Choroid plexus epithelial cell (primary cell): ENCODE data around the gene NRXN3.

Experiments used
- DNase-seq: peaks from one replicate; pipeline ENCODE4 v3.0.0-alpha.2; 2010; ENCODE audit warnings: low read depth
- H3K4me3 ChIP-seq: 2 replicates; pipeline ENCODE4 v1.5.1; 2011; ENCODE audit warnings: low read depth, mild to moderate bottlenecking, control low read depth, low read length, moderate library complexity
- TF ChIP-seq, protein P1 (sequence below): conservative IDR thresholded peaks from 2 replicates; pipeline ENCODE4 v1.5.1; 2011; ENCODE audit warnings: low read depth, mild to moderate bottlenecking, control low read depth, inconsistent platforms, low read length, moderate library complexity

NRXN3 gene

DNA sequence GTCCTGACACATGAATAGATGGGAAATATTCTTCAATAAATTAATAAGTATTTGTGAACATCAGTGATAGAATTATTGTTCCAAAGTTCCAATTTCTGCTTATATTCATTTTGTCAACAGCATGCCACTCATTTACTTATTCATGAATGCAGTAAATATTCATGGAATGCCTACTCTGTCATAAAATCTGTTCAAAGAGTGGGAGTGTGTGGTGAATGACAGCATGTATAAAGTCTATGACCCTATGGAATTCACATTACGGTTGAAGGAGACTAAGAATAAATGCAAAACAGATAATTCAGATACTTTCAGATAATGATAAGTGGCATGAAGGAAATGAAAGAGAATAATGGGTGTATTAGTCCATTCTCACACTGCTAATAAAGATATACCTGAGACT is 494.7 kb downstream of the NRXN3 start:
- TF ChIP-seq, protein P1, sequence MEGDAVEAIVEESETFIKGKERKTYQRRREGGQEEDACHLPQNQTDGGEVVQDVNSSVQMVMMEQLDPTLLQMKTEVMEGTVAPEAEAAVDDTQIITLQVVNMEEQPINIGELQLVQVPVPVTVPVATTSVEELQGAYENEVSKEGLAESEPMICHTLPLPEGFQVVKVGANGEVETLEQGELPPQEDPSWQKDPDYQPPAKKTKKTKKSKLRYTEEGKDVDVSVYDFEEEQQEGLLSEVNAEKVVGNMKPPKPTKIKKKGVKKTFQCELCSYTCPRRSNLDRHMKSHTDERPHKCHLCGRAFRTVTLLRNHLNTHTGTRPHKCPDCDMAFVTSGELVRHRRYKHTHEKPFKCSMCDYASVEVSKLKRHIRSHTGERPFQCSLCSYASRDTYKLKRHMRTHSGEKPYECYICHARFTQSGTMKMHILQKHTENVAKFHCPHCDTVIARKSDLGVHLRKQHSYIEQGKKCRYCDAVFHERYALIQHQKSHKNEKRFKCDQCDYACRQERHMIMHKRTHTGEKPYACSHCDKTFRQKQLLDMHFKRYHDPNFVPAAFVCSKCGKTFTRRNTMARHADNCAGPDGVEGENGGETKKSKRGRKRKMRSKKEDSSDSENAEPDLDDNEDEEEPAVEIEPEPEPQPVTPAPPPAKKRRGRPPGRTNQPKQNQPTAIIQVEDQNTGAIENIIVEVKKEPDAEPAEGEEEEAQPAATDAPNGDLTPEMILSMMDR: no peak
- no peak for DNase-seq
- H3K4me3 ChIP-seq: no peak overlapping the region

DNA sequence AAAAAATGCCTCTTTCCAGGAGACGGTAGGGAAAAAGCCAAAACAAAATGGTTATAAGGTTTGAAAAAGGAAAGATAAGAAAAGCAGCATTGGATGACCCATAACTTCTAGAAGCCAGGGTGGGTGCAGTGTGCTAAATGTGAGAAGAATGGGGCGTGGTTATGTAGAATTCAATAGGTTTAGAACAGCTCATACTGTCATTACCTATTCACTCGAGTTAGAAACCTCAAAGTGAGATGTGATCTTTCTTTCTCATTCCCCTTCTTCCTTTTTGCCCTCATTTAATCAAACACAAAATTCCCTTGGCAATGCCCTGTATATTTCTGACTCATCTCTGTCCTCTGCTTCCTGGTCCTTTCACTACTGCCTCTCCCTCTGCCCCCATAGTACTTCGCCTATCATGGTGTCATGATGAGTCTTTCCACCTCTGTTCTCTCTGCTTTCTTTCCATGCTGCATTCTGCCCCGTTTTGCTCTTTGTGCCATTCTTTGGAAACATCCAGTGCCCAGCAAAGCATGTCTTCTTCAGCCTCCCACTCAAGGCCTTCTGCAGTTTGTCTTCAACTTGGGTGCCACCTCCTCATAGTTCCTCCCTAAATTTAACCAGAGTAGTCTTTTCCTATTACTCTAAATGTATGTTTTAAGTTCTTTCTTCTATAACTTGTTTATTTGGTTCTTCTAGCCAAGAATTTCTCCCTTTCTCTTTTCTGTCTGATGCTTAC is 496.3 kb downstream of the NRXN3 start:
- TF ChIP-seq, protein P1: no peak
- no peak for DNase-seq
- no peak overlapping the region for H3K4me3 ChIP-seq

DNA sequence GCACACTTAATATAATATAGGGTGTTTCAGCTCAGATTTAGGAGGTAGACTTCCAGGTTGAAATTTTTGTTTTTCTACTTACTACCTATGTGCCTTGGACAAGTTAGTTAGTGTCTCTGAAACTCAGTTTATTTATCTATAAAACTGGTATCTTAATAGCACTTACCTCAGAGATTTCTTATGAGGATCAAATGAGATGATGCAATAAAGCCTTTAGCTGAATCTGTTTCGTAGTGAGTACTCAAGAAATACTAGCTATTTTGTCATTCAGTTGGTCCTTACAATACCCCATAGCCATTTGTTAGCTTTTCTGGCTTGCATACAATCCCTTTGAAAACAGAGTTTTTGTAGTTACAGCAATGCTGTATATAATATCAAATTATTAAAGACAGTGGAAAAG is 497.0 kb downstream of the NRXN3 start:
- no peak overlapping the region for H3K4me3 ChIP-seq
- no peak for DNase-seq
- TF ChIP-seq, protein P1: no peak

DNA sequence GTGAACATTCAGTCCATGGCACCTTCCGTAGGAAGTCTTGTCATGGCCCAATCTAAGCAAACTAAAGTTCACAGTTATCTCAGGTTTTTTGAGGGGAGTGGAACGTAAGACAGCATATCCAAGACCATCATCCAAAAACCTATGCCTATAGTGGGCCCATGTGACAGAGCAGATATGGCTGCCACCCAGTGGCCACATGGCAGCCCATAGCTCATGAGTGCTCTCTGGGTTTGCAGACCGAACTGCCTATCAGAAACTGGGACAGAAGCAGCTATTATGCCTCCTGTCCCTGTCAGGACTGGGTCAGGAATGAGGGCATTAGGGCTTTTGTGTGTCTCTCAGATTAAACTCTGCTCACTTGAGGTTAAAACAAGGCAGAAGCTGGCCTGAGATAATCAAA is 503.7 kb downstream of the NRXN3 start:
- no peak for DNase-seq
- TF ChIP-seq, protein P1: no peak
- H3K4me3 ChIP-seq: no peak overlapping the region

DNA sequence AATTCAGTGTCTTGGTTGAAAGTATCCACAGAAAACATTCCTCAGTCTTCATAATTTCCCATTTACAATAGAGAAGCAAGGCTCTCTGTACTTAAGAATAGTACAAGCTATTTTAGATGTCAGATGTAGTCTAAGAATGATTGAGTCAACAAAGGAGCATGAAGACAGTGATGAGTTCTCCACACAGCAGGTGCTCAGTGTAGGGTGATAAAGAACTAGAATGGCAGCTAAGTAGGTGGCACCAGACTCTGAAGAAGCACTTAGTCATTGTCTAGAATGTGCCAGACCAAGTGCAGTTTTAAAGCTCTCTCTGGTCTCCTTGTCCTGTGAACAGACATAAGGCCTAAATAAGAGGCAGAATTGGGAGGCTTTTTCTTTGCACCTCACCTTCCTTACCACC is 504.6 kb downstream of the NRXN3 start:
- no peak overlapping the region for H3K4me3 ChIP-seq
- TF ChIP-seq, protein P1: no peak
- no peak for DNase-seq

DNA sequence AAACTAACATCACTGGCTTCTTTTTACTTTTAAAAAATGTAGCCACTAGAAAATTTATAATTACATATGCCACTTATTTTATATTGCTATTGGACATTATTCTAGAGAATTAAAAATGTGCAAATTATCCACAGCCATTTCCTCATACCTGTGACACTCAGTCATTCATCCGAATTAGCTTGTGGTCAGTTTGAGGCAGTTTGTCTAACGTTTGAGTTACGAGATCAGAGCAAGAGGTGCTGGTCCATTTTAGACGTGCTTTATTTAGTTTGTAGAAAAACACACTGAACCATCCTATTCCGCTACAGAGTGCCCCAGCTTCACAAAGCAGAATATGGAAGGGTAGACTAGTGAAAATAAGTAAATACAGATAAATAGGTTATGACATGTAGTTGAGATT is 513.0 kb downstream of the NRXN3 start:
- TF ChIP-seq, protein P1: no peak
- no peak for DNase-seq
- no peak overlapping the region for H3K4me3 ChIP-seq

DNA sequence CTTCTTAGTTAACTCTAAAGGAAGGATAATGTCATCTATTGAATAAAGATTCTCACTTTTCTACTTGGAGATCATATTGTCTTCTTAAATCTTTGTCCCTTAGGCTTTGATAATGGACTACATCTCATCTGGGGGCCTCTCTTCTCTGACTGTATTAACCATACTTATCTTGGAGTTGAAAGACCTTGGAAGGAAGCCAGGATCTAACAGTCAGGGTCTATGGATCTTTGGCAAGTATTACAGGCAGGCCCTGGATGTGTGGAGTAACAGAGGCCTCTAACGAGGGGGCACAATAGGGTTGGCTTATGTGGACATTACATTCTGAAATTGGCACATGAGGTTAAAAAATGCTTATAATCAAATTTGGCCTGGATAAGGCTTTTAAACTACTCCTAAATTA is 513.8 kb downstream of the NRXN3 start:
- no peak overlapping the region for H3K4me3 ChIP-seq
- DNase-seq: no peak
- TF ChIP-seq, protein P1: no peak
